NCI-H510A (cell line): ENCODE data around the gene SCTR.

Experiments used
- DNase-seq: peaks from one replicate; lab custom pipeline; 2025; lab: John Stamatoyannopoulos, UW

SCTR gene

GRCh38 chr2:119442850-119443249 lies 81.4 kb downstream of the SCTR start:
- DNase-seq: no peak

GRCh38 chr2:119442226-119442619 lies 82.1 kb downstream of the SCTR start:
- no peak for DNase-seq

- no peak for DNase-seq
These were observed 82.7 kb downstream of the SCTR start for GRCh38 chr2:119441376-119442225.

- no peak for DNase-seq
These were observed 83.4 kb downstream of the SCTR start for GRCh38 chr2:119440873-119441272.

- DNase-seq: no peak
These were observed 83.8 kb downstream of the SCTR start for GRCh38 chr2:119440501-119440870.

- no peak for DNase-seq
These were observed 84.4 kb downstream of the SCTR start for GRCh38 chr2:119439574-119440500.

- DNase-seq: no peak
These were observed 85.5 kb downstream of the SCTR start for GRCh38 chr2:119438726-119439284.

GRCh38 chr2:119438128-119438656 lies 86.1 kb downstream of the SCTR start:
- DNase-seq: no peak

- no peak for DNase-seq
These were observed 87.1 kb downstream of the SCTR start for GRCh38 chr2:119436993-119437772.

- DNase-seq: no peak
These were observed 88.4 kb downstream of the SCTR start for GRCh38 chr2:119435953-119436297.

GRCh38 chr2:119435081-119435952 lies 89.0 kb downstream of the SCTR start:
- DNase-seq: no peak

- DNase-seq: no peak
These were observed 89.6 kb downstream of the SCTR start for GRCh38 chr2:119434664-119435063.

GRCh38 chr2:119433636-119434327 lies 90.5 kb downstream of the SCTR start:
- no peak for DNase-seq

GRCh38 chr2:119432851-119433522 lies 91.3 kb downstream of the SCTR start:
- DNase-seq: no peak

GRCh38 chr2:119431976-119432850 lies 92.1 kb downstream of the SCTR start:
- DNase-seq: no peak

- peak; percentile 61 for DNase-seq
These were observed 92.9 kb downstream of the SCTR start, which contains the start of gene TMEM37 for GRCh38 chr2:119431155-119431975. Gene TMEM37 (plus strand): TSS chr2:119431854. CDS start chr2:119431904, 50 bp downstream.

GRCh38 chr2:119430023-119430498 lies 94.2 kb downstream of the SCTR start:
- no peak for DNase-seq
